Measurements from ENCODE around the gene DDB1.

The DDB1 gene

DNA sequence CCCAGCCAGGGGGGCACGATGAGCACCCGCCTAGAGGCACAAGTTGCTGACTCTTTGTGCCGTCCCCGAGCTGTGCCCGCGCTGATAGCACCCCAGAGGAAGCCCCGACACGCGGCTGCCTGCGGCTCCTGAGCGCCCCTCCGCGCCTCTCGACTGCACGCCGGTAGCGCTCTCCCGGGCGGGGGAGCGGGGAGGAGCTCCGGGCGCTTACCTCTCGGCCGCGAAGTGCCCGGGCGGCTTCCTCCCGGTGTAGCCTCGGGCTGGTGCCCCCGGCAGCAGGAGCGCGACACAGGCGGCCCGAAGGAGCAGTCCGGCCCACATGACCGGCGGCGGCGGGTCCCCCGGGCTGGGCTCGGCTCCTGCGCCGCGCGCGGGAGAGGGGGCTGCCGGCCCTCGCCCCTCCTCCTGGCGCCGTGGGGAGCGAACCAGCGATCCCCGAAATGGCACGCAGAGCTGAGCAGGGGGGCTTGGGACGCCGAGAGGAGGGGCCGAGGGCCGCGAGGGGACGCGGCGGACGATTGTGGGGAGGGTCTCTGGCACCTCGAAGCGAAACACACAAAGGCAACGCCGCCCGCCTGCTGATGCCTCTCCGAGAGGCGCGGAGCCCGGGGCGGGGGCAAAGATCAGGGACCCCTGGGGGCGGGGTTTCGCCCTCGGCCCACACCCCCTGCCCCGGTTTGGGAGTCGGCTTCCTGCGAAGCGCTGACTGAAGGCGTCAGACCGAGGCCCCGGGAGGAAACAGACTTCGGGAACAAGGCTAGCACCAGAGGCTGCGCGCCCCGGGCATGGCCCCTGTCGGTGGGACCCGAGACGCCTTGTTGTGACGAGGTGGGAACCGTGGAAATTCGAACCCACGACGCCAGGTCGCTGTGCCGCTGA, 37.9 kb downstream of the DDB1 start, which contains the start of gene VWCE:
Gene VWCE (minus strand): TSS at position 600 of the 879 bp plus-strand sequence. CDS start 279 bp downstream, at position 321.
- DNase-seq (ENCODE audit: low spot score), result peak; percentile 77

DNA sequence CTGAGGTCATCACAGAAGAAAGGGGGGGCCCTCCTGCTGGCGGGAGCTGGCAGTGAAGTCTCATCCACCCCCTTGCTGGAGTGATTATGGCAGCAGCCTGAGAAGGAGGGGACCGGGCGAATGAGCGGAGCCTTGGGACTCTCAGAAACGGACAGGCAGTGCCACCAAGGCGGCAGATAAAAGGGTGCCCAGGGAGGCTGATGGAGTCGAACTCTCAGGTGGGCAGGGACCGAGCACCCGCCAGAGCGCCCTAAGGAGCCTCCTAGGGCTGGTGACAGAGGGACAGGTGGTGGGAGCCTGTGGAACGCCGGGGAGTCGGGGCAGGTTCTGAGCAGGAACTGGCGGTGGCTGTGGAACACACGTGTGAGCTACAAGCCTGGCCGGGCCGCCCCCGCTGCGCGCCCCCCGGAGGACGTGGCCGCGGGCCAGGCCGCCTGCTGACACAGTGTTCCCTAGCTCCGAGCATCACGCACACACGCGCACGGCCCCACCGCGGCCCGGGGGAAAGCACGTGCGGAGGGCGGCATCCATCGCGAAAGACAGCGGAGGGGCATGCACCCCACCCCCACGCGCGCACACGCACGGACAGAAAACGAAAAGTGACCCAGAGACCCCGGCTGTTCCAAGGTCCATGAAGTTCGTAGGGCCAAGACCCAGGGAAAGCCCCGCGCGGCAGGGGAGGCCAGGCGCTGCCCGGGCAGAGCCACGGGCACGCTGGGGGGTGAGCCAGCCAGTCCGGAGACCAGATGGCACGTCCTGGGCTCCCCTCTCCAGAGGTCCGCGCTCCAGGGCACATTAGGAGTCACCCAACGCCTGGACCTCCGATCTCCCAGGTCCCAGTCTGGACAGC, 38.8 kb downstream of the DDB1 start:
- DNase-seq (ENCODE audit: low spot score), result peak; percentile 76

DNA sequence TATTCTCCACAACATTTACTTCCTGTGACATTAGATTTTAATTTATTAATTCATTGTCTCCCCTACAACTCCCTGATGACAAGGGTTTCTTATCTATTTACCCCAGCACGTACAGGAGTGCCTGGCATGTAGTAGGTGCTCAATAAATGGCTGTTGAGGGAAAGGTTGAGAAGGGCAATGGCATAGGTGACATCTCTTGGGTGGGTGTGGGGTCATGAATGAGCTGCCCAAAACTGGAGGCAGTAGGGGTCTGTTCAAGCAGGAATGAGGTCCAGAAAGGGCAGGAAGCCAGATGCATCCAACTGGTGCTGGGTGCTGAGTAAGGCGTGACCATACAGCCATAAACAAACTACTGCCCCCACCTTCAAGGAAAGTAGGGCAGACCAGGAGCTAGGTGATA, 40.5 kb downstream of the DDB1 start:
- no peak for DNase-seq (ENCODE audit: low spot score)

DNA sequence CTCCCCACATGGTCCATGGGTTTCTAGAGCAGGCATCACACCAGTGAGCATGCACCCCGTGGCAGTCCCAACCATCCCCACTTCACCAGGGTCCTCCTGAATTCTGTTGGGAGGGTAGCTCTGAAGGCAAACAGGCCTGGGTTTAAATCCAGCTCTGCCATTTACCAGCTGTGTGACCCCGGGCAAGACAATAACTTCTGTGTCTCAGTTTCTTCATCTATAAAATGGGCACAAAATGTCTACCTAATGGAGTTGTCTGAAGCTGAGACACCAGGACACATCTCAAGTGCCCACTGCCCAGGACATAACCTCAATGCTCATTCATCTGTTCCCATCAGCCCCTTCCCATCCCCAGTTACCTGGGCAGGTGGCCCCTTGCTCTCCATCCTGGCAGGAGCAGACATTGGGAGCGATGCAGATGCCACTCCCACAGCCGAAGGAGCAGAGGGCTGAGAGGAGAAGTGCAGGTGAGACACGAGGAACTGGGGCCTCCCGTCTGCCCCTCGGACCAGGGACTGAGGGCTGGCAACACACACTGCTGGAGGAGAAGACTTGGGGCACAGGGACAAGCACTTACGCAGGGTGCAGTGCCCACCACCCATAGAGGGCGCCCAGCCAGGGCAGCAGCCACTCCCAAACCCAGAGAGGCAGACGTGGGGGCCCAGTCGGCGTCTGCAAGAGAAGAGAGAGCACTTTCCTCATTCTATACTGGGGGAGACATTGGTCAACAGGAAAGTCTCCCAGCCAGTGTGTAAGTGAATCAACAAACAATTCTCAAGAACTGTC, 41.8 kb downstream of the DDB1 start:
- no peak for DNase-seq (ENCODE audit: low spot score)

DNA sequence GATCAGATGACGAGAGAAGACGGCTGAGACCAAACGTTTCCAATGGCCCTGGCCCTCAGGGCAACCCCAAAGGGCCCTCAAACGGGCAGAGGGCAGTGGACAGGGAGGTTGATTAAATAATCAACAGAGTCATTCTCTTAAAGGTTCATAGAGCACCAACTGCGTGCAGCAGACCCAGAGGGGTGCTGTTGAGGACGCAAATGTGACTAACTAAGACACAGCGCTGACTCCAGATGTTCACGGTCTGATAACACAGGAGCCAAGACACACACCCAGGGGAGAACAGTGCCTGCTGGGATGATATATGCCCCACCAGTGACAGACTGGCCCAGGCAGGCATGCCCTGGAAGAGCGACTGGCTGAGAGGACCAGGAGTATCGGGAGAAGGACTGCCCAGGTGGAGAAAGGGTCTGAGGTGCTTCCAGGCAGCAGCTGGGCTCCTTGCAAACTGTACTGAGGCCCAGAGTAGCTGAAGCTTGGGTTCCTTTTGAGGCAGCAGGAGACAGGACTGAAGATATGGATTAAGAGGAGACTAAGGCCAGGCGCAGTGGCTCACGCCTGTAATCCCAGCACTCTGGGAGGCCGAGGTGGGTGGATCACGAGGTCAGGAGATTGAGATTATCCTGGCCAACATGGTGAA, 45.4 kb downstream of the DDB1 start:
- no peak for DNase-seq (ENCODE audit: low spot score)

DNA sequence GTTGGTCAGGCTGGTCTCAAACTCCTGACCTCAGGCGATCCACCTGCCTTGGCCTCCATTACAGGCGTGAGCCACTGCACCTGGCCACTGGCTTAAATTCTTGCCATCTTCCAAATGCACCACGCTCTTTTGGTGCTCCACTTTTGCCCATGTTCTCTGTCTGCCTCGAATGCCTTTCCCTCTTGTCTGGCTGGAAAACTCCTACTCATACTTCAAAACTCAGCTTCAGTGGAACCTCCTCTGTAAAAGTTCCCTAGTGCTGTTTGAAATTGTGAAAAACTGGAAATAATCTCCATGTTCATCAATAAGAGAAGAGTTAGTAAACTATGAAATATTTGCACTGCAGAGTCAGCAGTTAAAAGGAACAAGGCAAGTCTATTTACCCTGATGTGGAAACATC, 49.3 kb downstream of the DDB1 start:
- DNase-seq (ENCODE audit: low spot score), result no peak

DNA sequence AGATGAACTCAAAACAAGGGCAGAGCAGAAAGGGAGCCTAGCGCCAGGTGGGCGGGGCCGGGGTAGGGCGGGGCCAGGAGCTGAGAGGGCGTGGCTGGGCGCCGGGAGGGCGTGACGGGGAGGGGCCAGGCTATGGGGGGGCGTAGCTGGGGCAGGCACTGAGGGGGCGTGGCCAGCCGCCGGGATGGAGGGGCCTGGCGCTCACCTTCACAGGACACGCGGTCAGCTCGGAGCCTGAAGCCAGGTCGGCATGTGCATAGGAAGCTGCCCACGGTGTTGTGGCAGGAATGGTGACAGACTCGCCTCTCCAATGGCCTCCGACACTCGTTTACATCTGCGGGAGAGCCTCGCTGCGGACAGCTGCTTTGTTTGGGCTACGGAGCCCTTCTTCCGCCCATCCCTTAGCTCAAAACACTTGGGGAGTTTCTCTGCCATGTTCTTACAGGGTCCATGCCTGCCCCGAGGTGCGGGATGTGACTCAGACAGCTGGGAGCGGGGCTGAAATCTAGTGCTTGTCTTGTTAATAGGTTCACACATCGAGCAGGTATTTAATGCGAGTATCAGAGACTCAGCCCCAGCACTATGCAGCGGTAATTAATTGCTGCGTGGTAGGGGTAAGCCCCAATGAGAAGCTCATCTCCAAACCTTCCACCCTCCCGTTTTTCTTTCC, 51.2 kb downstream of the DDB1 start:
- DNase-seq (ENCODE audit: low spot score), result peak; percentile 84

DNA sequence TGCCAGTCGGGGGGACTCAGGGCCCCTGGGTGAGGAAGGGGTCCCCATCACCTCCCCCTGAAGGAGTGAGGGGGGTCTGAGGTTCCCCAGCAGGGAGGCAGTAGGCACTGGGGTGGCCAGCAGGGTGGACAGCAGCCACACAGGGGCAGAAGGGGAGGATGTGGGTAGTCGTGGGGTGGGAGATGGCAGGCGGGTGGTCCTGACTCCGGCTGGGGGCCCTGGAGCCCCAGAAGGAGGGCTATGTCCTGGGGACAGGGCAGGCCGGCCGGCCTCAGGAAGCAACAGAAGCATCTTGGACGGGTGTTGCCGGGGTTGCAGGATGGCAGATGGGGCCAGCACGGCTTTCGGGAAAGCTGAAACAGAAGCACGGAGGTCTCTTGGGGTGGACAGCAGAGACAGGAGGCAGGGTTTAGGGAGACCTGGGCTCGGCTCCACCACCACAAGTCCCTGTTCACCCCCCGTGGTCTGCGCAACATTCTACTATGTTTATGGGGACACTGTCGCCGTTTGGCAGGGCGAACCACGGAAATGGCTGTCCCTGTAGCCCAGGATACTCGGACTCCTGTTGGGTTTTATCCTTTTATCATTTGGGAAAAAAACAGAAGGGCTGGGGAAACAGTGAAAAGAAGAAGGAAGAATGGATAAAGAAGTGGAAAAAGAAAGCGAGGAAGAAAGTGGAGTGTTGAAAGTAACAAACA, 51.9 kb downstream of the DDB1 start:
- no peak for DNase-seq (ENCODE audit: low spot score)

DNA sequence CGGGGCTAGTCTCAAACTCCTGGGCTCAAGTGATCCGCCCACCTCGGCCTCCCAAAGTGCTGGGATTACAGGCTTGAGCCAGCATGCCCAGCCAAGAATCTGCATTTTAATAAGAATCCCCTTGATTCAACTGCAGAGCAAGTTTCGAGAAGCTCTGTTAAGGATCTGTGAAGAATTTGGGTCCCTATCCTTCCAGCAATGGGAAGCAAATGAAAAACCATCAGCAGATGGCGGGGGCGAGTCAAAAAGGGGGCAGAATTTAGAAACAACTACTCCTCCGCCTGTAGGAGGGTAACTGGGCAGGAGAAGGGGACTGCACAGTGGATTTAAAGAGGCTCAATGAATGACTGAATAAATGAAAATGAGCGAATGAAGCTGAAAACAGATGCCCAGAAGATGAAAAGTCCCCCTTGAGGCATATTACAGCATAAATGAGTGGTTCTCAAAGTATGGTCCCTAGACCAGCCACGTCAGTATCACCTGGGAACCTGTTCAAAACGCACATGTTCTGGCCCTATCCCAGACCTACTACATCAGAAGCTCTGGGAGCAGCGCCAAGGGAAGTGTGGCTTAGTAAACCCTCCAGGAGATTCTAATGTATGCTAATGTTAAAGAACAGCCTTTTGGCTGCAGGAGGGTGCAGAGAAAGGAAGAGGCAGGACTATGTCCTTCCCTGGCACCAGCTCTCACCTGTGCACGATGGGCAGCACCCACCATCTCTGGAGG, 52.8 kb downstream of the DDB1 start:
- no peak for DNase-seq (ENCODE audit: low spot score)

DNA sequence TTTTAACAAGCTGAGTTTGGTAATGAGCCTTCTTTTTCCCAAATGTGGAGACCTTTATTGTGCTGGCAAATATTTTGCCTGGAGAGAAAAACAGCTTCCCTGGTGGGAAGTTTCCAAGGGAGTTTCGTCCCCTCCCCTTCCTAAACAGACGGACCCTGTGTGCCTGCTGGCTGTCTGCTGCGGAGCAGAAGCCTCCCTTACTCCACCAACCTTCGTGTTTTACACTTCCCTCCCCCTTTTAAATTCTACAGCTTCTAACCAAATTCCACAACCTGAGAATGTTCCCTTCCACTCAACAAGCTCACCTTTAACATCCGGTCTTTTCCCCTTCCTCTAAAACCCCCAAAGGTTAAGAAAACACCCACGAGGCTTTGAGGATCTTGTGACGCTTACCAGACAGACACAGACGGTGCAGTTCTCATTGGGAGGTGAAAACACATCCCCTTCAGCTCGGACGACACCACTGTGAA, 54.9 kb downstream of the DDB1 start:
- no peak for DNase-seq (ENCODE audit: low spot score)

DNA sequence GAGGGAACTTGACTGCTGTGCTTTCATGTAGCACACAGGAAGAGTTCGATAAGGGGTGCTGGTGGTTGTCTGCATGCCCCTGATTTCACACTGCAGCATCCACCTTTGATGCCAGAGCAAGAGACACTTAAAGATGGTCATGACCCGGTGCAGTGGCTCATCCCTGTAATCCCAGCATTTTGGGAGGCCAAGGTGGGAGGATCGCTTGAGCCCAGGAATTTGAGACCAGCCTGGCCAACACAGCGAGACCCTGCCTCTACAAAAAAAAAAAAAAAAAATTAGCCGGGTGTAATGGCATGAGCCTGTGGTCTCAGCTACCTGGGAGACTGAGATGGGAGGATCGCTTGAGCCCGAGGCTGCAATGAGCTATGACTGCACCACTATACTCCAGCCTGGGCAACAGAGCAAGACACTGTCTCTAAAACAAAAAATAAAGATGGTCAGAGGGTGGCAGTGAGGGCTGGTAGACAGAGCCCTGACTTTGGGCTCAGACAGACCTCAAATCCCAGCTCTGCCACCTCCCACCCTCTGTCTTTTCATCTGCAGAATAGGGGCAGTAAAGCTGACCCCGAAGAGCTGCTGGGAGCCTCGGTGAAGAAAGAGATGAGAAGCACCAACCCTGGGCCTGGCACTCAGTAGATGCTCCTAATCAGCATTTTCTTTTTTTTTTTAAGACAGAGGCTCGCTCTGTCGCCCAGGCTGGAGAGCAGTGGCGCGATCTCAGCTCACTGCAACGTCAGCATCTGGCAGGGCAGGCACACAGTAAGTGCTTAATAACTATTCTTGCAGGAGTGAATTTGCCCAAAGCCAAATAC, 55.5 kb downstream of the DDB1 start:
- DNase-seq (ENCODE audit: low spot score), result no peak

DNA sequence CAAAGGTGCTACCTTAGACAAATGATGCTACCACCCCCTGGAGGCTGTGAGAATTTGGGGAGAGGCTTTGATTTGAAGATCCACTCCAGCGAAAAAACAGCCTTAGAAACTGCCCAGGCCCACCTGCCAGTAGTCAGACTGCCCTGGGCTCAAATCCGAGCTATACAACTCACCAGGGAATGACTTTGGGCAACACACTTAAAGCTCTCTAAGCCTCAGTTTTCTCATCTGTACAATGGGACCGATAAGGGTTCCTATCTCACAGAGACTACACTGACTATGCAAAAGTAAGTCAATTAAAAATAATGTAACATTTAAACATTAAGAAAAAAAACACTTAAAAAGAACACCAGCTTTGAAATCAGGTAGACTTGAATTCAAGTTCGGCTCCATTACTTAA, 57.7 kb downstream of the DDB1 start:
- no peak for DNase-seq (ENCODE audit: low spot score)

DNA sequence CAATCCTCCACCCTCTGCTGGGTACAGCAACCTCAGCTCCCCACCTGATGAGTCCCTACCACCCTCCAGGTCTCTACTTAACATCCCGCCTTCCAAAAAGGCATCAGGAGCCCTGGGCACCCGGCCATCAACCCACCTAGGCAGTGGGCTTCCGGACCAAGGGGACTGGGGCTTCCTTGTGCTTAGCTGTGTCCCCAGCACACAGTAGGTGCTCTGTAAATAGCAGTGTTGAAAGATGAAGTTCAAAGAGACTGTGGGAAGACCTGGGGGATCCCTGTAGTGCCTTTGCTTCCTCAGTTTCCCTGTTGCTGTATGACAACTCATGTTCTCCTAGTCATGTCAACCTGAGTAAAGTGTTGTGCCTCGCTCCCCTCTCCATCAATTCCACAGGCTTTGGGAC, 58.8 kb downstream of the DDB1 start:
- no peak for DNase-seq (ENCODE audit: low spot score)

DNA sequence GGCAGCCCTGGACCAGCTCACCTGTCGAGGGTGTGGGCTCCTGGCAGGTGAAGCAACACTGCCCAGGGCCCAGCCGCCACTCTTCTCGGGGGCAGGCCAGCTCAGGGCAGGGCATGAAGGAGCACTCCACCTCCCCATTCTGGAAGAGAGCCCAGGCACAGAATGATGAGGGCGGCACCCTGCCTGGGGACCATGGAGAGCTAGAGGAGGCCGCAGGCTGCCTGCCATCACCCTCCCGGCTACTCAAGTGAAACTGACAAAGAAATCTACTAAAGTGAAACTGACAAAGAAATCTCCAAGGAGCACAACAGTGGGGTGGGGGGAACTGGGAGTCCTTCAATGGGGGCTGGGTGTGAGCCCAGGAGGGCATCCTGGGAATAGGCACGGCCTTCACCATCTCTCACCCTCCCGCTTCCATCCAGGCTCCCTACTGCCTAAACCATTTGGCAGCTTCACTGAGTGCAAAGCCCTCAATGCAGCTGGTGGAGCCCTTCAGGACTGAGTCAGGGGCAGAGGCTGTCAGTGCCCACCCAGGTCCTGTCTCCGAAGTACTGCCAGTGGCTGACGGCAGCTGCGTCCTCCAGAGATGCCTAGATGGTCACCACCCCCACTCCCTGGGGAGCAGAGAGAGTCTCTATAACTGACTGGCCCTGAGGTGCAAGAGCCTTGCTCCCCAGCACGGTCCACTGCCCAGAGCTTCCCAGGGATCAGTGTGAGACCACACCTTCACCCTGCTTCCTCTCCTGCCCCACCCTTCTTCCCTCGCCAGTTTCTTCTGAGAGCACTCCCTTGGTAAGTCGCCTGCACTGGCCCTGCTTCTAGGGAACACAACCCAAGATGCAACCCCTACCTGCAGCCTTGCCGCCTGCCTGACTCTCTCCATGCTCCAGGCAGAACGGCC, 59.5 kb downstream of the DDB1 start:
- no peak for DNase-seq (ENCODE audit: low spot score)

DNA sequence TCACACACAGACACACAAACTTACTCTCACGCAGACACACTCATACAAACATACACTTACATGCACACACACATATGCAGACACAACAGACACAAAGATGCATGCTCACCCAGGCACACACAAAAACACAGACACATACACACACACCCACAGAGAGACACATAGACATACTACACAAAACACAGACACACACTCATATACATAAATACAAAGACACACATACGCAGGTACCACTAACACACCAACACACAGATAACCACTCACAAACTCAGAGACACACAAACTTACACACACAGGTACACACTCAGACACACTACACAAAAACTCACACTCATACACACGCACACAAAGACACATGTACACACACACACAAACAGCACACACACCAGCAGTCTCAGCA, 60.2 kb downstream of the DDB1 start:
- no peak for DNase-seq (ENCODE audit: low spot score)

DNA sequence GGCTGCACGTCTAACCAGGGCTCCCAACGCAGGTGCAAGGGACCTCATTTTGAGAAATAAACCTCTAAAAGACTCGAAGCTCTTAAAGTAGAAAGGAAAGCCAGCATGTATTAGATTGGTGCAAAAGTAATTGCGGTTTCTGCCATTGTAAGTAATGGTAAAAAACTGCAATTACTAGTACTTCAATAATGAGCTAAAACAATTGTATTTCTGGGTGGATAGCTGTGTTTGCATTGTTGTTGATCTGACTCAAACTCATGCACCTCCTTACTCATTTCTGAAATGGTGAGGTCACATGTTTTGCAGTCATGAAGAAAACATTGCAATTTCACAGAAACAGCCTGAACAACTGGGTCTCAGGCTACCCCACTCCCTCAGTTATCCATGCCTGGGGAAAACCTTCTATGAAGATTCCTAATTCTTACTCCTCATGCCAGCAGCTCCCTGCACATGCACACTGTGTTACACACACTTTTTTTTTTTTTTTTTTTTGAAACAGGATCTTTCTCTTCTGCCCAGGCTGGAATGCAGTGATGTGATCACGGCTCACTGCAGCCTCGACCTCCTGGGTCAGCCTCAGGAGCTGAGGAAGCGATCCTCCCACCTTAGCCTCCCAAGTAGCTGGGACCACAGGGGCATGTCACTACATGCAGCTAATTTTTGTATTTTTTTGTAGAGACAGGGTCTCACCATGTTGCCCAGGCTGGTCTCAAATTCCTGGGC, 62.4 kb downstream of the DDB1 start:
- peak; percentile 52 for DNase-seq (ENCODE audit: low spot score)

DNA sequence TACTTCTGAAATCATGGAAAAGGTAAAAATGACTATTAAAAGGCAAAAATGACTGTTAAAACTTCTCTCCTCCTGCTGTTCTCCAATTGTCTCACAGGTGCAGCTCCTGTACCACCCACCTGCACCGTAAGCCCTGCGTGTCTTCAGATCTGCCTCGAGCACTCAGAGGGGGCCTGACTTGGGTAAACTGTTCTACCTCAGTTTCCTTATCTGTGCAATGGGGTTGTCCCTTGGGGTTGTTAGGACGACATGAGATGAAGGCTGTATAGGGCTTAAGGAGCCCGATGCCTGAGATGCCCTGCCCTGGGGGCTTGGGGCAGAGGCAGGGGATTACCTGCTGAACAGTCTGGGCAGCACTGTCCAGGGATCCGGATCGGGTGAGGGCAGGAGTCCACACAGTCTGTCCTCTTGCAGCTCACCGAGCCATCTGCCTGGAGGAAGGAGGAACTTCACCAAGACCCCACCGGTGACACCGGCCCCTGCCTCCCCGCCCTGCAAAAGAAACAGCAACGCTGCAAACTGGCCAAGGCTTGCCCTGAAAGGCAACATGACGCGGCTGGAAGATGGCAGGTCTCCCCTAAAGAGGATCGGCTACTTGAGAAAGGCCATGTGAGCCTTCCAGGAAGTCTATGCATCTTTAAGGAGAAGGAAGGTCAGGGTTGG, 64.2 kb downstream of the DDB1 start:
- no peak for DNase-seq (ENCODE audit: low spot score)
